Measurements from ENCODE around the gene STARD9. TPM values are rescaled to one million over a fixed set of nuclear protein-coding genes. Genes with fewer than 3 reads are reported as not detected.

STARD9 gene
- total and polyA plus RNA-seq, 12 donors = 2.3 to 15.7 (median 6.1) TPM

DNA sequence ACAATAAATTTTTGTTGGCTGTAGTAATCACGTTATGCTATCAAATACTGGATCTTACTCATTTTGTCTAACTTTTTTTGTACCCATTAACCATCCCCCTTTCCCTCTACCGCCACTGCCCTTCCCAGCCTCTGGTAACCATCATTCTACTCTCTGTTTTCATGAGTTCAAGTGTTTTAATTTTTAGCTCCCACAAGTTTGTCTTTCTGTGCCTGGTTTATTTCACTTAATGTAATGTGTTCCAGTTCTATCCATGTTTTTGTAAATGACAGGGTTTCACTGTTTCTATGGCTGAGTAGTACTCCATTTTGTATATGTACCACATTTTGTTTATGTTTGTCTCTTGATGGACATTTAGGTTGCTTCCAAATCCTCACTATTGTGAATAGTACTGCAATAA lies 52.1 kb downstream of the STARD9 start:
- Histone ChIP-seq H3K27ac (no peak overlapping the region), H3K4me3 (no peak overlapping the region), H3K36me3 (peaks cover 0 to 14% (median 0%) of the 10 kb centered on the region in 9 donors), H3K9me3 (peaks cover 0 to 6% (median 0%) of the 10 kb centered on the region in 11 donors), H3K4me1 (peaks cover 0 to 6% (median 0%) of the 10 kb centered on the region in 9 donors), H3K27me3 (no peaks in the 10 kb centered on the region)
- ATAC-seq (no peak), DNase-seq (no peak)
- intact Hi-C loops (cut with DNase I) = no loop called here
- 94 to 97% methylated on average over 2 of the region's 2 CpGs for WGBS, 2 donors
- TF ChIP-seq, protein P1, sequence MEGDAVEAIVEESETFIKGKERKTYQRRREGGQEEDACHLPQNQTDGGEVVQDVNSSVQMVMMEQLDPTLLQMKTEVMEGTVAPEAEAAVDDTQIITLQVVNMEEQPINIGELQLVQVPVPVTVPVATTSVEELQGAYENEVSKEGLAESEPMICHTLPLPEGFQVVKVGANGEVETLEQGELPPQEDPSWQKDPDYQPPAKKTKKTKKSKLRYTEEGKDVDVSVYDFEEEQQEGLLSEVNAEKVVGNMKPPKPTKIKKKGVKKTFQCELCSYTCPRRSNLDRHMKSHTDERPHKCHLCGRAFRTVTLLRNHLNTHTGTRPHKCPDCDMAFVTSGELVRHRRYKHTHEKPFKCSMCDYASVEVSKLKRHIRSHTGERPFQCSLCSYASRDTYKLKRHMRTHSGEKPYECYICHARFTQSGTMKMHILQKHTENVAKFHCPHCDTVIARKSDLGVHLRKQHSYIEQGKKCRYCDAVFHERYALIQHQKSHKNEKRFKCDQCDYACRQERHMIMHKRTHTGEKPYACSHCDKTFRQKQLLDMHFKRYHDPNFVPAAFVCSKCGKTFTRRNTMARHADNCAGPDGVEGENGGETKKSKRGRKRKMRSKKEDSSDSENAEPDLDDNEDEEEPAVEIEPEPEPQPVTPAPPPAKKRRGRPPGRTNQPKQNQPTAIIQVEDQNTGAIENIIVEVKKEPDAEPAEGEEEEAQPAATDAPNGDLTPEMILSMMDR (IDR thresholded peaks at IDR 0.05) = no peak

DNA sequence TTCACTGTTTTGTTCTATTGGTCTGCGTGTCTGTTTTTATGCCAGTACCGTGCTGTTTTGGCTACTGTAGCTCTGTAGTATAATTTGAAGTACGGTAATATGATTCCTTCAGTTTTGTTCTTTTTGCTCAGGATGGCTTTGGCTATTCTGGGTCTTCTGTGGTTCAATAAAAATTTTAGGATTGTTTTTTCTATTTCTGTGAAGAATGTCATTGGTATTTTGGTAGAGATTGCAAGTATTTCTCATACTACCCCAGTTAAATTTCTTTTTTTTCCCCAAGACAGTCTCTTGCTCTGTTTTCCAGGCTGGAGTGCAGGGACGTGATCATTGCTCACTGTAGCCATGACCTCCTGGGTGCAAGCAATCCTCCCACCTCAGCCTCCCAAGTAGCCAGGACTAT lies 53.4 kb downstream of the STARD9 start:
- H3K4me1 ChIP-seq = peaks cover 0 to 4% (median 0%) of the 10 kb centered on the region in 9 donors
- H3K27ac ChIP-seq = no peak overlapping the region
- H3K9me3 ChIP-seq = peaks cover 0 to 6% (median 0%) of the 10 kb centered on the region in 11 donors
- intact Hi-C loops (cut with DNase I) = no loop called here
- no peak for DNase-seq
- WGBS, 2 donors = 97 to 98% methylated on average over 4 of the region's 4 CpGs
- H3K27me3 ChIP-seq = no peaks in the 10 kb centered on the region
- H3K36me3 ChIP-seq = peaks cover 0 to 12% (median 0%) of the 10 kb centered on the region in 9 donors
- TF ChIP-seq, protein P1 (IDR thresholded peaks at IDR 0.05) = no peak
- H3K4me3 ChIP-seq = no peak overlapping the region
- no peak for ATAC-seq

GRCh38 chr15:42632105-42632675 lies 56.8 kb downstream of the STARD9 start:
- ATAC-seq (no peak), DNase-seq (no peak)
- Histone ChIP-seq H3K9me3 (peaks cover 0 to 6% (median 0%) of the 10 kb centered on the region in 11 donors), H3K36me3 (peaks cover 0 to 37% (median 0%) of the 10 kb centered on the region in 9 donors), H3K27me3 (no peaks in the 10 kb centered on the region), H3K4me1 (no peaks in the 10 kb centered on the region), H3K27ac (no peak overlapping the region), H3K4me3 (no peak overlapping the region)
- 86 to 89% methylated on average over 1 of the region's 1 CpG for WGBS, 2 donors
- TF ChIP-seq, protein P1 (IDR thresholded peaks at IDR 0.05) = no peak
- intact Hi-C loops (cut with DNase I) = loop anchor here in 1 of 10 donors (10.0 kb wide), 1 partner anchor 1813 kb away; no protein-coding TSS in a partner anchor

DNA sequence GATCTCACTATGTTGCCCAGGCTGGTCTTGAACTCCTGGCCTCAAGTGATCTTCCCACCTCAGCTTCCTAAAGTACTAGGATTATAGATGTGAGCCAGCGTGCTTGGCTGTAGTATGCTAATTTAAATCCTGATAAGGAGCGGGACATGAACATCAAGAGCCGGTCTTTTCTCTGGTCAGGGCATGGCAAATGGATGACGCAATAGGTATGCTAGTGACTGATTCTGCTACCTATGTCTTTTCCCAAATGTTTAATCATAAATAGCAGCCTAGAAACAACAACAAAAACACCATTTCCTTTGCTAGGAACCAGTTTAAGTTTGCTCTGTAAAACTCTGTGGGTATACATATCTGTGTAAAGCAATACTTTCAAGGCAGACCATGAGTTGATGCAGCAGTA lies 64.7 kb downstream of the STARD9 start:
- Histone ChIP-seq H3K4me1 (no peaks in the 10 kb centered on the region), H3K9me3 (no peaks in the 10 kb centered on the region), H3K4me3 (no peak overlapping the region), H3K27me3 (no peaks in the 10 kb centered on the region), H3K36me3 (peaks cover 0 to 95% (median 14%) of the 10 kb centered on the region in 9 donors), H3K27ac (no peak overlapping the region)
- TF ChIP-seq, protein P1 (IDR thresholded peaks at IDR 0.05) = no peak
- no peak for DNase-seq
- intact Hi-C loops (cut with DNase I) = loop anchor here in 4 of 10 donors (10.0 kb wide), 2 partner anchors 45 to 55 kb away; no protein-coding TSS in a partner anchor
- WGBS, 2 donors = 97 to 98% methylated on average over 4 of the region's 4 CpGs
- no peak for ATAC-seq
